M059J (cell line): ENCODE measurements around the gene ZGPAT. TPM values are rescaled to one million over a fixed set of nuclear protein-coding genes. Genes with fewer than 3 reads are reported as not detected.

ENCODE experiments used
- DNase-seq: peaks from one replicate; pipeline ENCODE4 v3.0.0-alpha.2; 2012; ENCODE audit warnings: low read depth
- total RNA-seq: library from RNA; depleted of rRNA; stranded (reverse); fragments of >200 nt; shearing (Covaris generic); gene quantifications from 2 replicates; pipeline ENCODE4 v1.2.3, GENCODE V29; 2014

The ZGPAT gene
- total RNA-seq, 1 experiment from 2014 or later = 25.7 TPM

- no peak for DNase-seq
Observed at GRCh38 chr20:63744574-63745423, 37.0 kb downstream of the ZGPAT start.

- DNase-seq = no peak
Observed at GRCh38 chr20:63745424-63745805, 37.6 kb downstream of the ZGPAT start.

GRCh38 chr20:63745961-63746731 is 38.3 kb downstream of the ZGPAT start:
- DNase-seq = no peak

GRCh38 chr20:63746751-63747315 is 39.0 kb downstream of the ZGPAT start:
- DNase-seq = no peak

GRCh38 chr20:63747622-63748069 is 39.8 kb downstream of the ZGPAT start:
- no peak for DNase-seq

GRCh38 chr20:63748070-63748933 is 40.5 kb downstream of the ZGPAT start:
- DNase-seq = no peak

- DNase-seq = no peak
Observed at GRCh38 chr20:63748934-63749270, 41.1 kb downstream of the ZGPAT start.

GRCh38 chr20:63749597-63750508 is 42.0 kb downstream of the ZGPAT start:
- DNase-seq = no peak

GRCh38 chr20:63750807-63751470 is 43.1 kb downstream of the ZGPAT start:
- no peak for DNase-seq

GRCh38 chr20:63751471-63752271 is 43.8 kb downstream of the ZGPAT start:
- DNase-seq = no peak

- no peak for DNase-seq
Observed at GRCh38 chr20:63752411-63753101, 44.7 kb downstream of the ZGPAT start.

- no peak for DNase-seq
Observed at GRCh38 chr20:63753381-63753780, 45.5 kb downstream of the ZGPAT start.

GRCh38 chr20:63754008-63754407 is 46.2 kb downstream of the ZGPAT start:
- no peak for DNase-seq

GRCh38 chr20:63755933-63756647 is 48.3 kb downstream of the ZGPAT start:
- DNase-seq = no peak

GRCh38 chr20:63756648-63756991 is 48.8 kb downstream of the ZGPAT start:
- no peak for DNase-seq

- DNase-seq = no peak
Observed at GRCh38 chr20:63758152-63758551, 50.3 kb downstream of the ZGPAT start.

- DNase-seq = no peak
Observed at GRCh38 chr20:63759377-63759901, 51.6 kb downstream of the ZGPAT start.
